GM13977 (cell line): Measurements from ENCODE around the gene KATNB1.
"Not testable (repeated sequence)": the region's sequence is repeated elsewhere in the genome, so short reads cannot be mapped to it uniquely, and the experiment has no call there.

ENCODE experiments used
- DNase-seq: peaks from one replicate; pipeline ENCODE4 v3.0.0; 2012; ENCODE audit warnings: low spot score
- CTCF ChIP-seq: IDR thresholded peaks from 2 replicates; pipeline ENCODE4 v1.5.1; 2012; ENCODE audit warnings: mild to moderate bottlenecking, control low read depth; ENCODE audit not compliant: insufficient read depth; ENCODE audit errors: extremely low read depth, missing control alignments
- in situ Hi-C: fragments of 300-500 bp; cut with MboI; formaldehyde crosslinking; loops from one replicate; pipeline ENCODE4 v1.12.0; 2022; ENCODE audit warnings: low sequenced_read_pairs, low pct_unique_long_range_greater_than_20kb, mixed read lengths, inconsistent platforms; ENCODE audit not compliant: unreplicated experiment

KATNB1 gene

DNA sequence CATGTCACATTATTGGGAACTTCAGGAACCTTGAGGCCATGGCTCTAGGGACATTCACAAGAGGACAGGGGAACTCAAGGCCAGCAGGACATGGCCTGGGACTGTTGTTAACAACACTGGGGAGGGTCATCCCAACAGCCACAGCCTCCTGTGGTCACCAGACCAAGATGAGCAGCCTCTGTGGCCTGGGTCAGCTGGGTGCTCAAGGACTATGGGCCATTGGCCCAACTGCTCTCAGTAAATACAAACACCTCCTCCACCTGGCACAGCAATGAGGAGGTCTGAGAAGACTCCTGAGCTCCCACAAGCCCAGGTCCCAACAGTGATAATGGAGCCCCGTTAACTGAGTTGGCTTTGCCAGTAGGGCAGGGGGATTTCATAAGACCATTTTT, 45.8 kb downstream of the KATNB1 start:
- TF ChIP-seq CTCF = no peak
- in situ Hi-C loops = no loop called here
- DNase-seq = no peak

DNA sequence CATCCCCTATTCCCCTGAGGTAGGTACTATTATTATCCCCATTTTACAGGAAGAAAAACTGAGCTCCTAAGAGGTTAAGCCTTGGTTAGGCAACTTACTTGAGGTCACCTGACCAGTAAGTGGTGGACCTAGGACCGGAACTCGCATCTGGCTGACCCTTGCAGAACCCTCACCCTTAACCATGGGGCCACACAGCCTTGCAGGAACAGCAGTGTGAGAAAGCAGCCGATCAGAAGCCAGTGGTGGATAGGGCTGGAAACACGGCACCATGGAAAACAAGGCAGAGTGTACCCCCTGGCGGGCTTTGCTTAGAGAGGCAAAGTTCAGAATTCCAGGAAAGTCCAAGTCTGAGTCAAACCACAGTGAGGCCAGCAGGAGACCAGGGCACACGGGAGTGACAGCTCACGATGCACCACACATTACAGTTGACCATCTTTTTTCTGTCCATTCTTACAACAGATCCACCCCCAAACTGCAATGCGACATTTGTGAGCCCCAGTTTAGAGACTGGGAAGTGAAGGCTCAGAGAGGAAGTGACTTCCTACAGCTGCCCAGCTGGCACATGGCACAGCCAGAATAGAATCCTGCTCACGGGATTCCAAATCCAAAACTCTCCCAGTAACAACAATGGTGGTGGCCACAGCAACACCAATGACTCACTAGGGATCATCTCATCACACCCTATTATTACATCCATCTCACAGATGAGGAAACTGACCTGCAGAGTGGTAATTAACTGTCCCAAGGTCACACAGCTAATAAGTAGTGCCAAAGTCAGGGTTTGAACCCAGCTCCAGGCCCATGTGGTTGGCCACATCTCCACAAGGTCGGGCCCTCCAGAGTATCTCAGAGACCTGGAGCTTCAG, 46.4 kb downstream of the KATNB1 start:
- no peak for TF ChIP-seq CTCF
- DNase-seq = no peak
- in situ Hi-C loops = no loop called here

DNA sequence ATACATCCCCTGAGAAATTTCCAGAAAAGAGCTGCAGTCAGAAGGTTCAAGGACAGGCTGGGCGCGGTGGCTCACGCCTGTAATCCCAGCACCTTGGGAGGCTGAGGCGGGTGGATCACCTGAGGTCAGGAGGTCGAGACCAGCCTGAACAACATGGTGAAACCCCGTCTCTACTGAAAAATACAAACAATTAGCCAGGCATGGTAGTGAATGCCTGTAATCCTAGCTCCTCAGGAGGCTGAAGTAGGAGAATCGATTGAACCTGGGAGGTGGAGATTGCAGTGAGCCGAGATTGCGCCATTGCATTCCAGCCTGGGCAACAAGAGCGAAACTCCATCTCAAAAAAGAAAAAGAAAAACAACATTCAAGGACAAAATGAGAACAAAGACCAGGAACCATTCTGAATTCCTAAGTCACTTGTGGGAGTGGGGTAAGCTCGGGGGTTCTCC, 47.1 kb downstream of the KATNB1 start:
- in situ Hi-C loops, DNase-seq: not testable (repeated sequence)

GRCh38 chr16:57783116-57783515, 47.5 kb downstream of the KATNB1 start:
- TF ChIP-seq CTCF = no peak
- in situ Hi-C loops = no loop called here
- DNase-seq = no peak

DNA sequence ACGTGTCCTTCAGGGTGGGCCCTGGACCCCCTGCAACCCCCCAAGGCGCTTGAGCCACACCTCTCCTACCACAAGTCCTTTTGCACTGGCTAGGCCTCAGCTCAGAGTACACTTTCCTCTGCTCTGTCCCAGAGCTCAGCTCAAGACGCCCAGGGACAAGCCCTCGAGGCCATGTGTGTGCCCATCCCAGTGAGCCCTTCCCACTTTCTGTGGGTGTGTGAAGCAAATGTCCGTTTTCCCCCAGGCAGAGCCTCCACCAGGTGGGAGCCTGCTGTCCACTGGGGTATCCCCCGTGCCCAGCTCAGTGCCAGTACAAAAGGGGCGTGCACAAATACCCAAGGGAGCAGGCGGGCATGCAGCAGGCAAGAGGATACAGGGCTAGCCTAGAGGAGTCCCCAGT, 48.3 kb downstream of the KATNB1 start:
- in situ Hi-C loops = no loop called here
- TF ChIP-seq CTCF = no peak

DNA sequence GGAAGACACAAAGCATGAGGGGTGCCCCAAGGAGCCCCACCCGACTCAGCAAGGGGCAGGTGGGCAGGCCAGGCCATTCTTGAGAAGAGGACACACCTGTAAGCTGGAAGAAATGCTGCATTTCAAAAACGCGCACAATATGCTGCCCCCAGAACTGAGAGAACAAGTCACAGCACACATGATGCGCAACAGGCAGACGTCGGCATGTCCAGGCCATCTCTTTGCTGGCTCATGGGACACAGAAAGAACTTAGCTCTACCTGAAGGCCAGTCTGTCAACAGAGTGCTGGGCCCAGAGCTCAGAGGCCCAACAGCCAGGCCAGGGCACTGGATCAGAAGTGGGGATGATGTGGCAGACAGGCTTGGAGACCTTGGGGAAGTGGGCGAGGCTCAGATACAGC, 48.8 kb downstream of the KATNB1 start:
- TF ChIP-seq CTCF = no peak
- DNase-seq = no peak
- in situ Hi-C loops = no loop called here

More for the DNA sequence above, 48.3 kb downstream of the KATNB1 start:
- no peak for DNase-seq

DNA sequence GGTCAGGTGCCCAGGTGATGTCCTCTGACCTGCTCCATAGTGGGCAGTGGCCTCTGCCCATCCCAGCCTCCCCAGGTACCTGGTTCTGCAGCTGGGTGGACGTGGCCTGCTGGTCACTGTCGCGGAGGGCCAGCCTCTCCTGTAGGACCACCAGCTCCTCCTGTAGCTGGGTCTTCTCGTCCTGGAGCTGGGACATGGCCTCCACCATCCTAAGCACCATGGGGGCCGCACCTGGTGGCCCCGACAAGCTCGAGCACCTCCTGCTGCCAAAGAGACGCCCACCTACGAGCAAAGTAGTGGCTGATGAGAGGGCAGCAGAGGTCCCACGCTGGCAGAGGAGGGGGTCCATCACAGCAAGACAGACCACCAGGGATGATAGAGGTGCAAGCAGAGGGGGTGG, 49.8 kb downstream of the KATNB1 start:
- no peak for TF ChIP-seq CTCF
- in situ Hi-C loops = no loop called here

More for the DNA sequence above, 49.8 kb downstream of the KATNB1 start:
- no peak for DNase-seq
